GM19455 (cell line): Measurements from ENCODE around the gene NBEAL1.
"Not testable (repeated sequence)": the region's sequence is repeated elsewhere in the genome, so short reads cannot be mapped to it uniquely, and the experiment has no call there.

Source experiments
- ATAC-seq: cut with Tn5 transposase; IDR thresholded peaks from one replicate; pipeline ENCODE4 v1.9.1; 2021; ENCODE audit not compliant: unreplicated experiment

The NBEAL1 gene

GRCh38 chr2:203201426-203201825, 186.8 kb downstream of the NBEAL1 start:
- no peak for ATAC-seq

GRCh38 chr2:203209538-203209937, 194.9 kb downstream of the NBEAL1 start:
- no peak for ATAC-seq

- peak; percentile 68 for ATAC-seq
Measured at GRCh38 chr2:203225423-203226039, 210.9 kb downstream of the NBEAL1 start.

- ATAC-seq = not testable (repeated sequence)
Measured at GRCh38 chr2:203229674-203230073, 215.0 kb downstream of the NBEAL1 start.

GRCh38 chr2:203237346-203238238, 222.9 kb downstream of the NBEAL1 start:
- ATAC-seq = no peak

- peak; percentile 0 for ATAC-seq
Measured at GRCh38 chr2:203238292-203238703, 223.6 kb downstream of the NBEAL1 start.

GRCh38 chr2:203238704-203239526, 224.2 kb downstream of the NBEAL1 start, which contains the start of gene CYP20A1:
CYP20A1 (plus strand) TSS chr2:203239018; CDS start chr2:203239063, 45 bp downstream.
- ATAC-seq = peak; percentile 87

- no peak for ATAC-seq
Measured at GRCh38 chr2:203240491-203240890, 225.8 kb downstream of the NBEAL1 start.

- no peak for ATAC-seq
Measured at GRCh38 chr2:203242518-203242917, 227.8 kb downstream of the NBEAL1 start.

- no peak for ATAC-seq
Measured at GRCh38 chr2:203246646-203247045, 232.0 kb downstream of the NBEAL1 start.

GRCh38 chr2:203252818-203253217, 238.1 kb downstream of the NBEAL1 start:
- ATAC-seq = no peak

GRCh38 chr2:203253422-203254095, 238.9 kb downstream of the NBEAL1 start:
- ATAC-seq = not testable (repeated sequence)

- ATAC-seq = no peak
Measured at GRCh38 chr2:203261326-203262159, 246.9 kb downstream of the NBEAL1 start.
